ENCODE measurements around the gene COL9A1. TPM values are rescaled to one million over a fixed set of nuclear protein-coding genes. Genes with fewer than 3 reads are reported as not detected.

The COL9A1 gene
- total RNA-seq (ENCODE audit: low replicate concordance): not detected in 2 replicates

GRCh38 chr6:70303034-70303525, at the start of gene COL9A1:
Gene COL9A1, minus strand, starts transcription at chr6:70303084. Its CDS starts 160 bp downstream, at chr6:70302924.

Other genes starting within 250 kb of the COL9A1 start
- gene FAM135A, start 110.4 kb upstream of the COL9A1 start, total RNA-seq (ENCODE audit: low replicate concordance): 6.0 and 7.5 TPM in 2 replicates

Data from smooth muscle cell of the coronary artery (primary cell).